ENCODE measurements around the gene PDE1C. TPM values are rescaled to one million over a fixed set of nuclear protein-coding genes. Genes with fewer than 3 reads are reported as not detected.

The PDE1C gene
- total RNA-seq, 1 donor from 2014 or later: 0.26 TPM

- Mint-ChIP-seq H3K27ac (ENCODE audit: unreplicated experiment) (no peak overlapping the region), H3K36me3 (ENCODE audit: low read depth) (peaks cover 3% of the 10 kb centered on the region), H3K4me3 (no peak overlapping the region), H3K27me3 (ENCODE audit: low read depth) (peaks cover 4% of the 10 kb centered on the region), H3K9me3 (peaks cover 8% of the 10 kb centered on the region), H3K4me1 (no peaks in the 10 kb centered on the region)
- DNase-seq (ENCODE audit: low read depth, low spot score): no peak
- TF ChIP-seq CTCF (conservative IDR thresholded peaks at IDR 0.05): no peak
These were observed 95.9 kb downstream of the PDE1C start for GRCh38 chr7:31974351-31974750.

- no peak for DNase-seq (ENCODE audit: low read depth, low spot score)
- TF ChIP-seq CTCF (conservative IDR thresholded peaks at IDR 0.05): no peak
- Mint-ChIP-seq H3K4me1 (no peaks in the 10 kb centered on the region), H3K27ac (ENCODE audit: unreplicated experiment) (no peak overlapping the region), H3K4me3 (no peak overlapping the region), H3K27me3 (ENCODE audit: low read depth) (peaks cover 4% of the 10 kb centered on the region), H3K9me3 (peaks cover 1% of the 10 kb centered on the region), H3K36me3 (ENCODE audit: low read depth) (no peaks in the 10 kb centered on the region)
These were observed 99.0 kb downstream of the PDE1C start for GRCh38 chr7:31971049-31971667.

DNA sequence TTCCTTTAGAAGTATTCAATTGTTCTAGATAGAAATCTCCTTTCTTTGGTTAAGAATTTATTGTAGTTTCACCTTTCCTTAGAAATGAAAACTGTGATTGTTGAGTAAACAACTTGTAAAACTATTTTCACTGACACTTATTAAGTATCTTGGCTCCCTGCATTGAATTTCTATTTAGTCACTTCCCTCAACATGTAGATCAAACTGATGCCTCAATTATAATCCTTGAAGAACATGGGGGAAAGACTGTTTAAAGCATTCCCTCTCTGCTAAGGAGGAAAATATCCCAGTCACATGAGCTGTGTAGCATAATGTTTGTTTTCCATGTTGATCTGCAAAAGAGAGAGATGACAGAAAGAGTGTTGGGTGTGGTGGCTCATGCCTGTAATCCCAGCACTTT lies 99.7 kb downstream of the PDE1C start:
- Mint-ChIP-seq H3K4me1 (no peaks in the 10 kb centered on the region), H3K4me3 (no peak overlapping the region), H3K9me3 (no peaks in the 10 kb centered on the region), H3K27ac (ENCODE audit: unreplicated experiment) (no peak overlapping the region), H3K27me3 (ENCODE audit: low read depth) (peaks cover 4% of the 10 kb centered on the region), H3K36me3 (ENCODE audit: low read depth) (peaks cover under 1% of the 10 kb centered on the region)
- no peak for DNase-seq (ENCODE audit: low read depth, low spot score)
- TF ChIP-seq CTCF (conservative IDR thresholded peaks at IDR 0.05): no peak

GRCh38 chr7:31963569-31964175 lies 106.5 kb downstream of the PDE1C start:
- H3K27ac Mint-ChIP-seq (ENCODE audit: unreplicated experiment): no peak overlapping the region
- no peaks in the 10 kb centered on the region for H3K27me3 Mint-ChIP-seq (ENCODE audit: low read depth)
- TF ChIP-seq CTCF (conservative IDR thresholded peaks at IDR 0.05): no peak
- no peaks in the 10 kb centered on the region for H3K4me1 Mint-ChIP-seq
- no peak for DNase-seq (ENCODE audit: low read depth, low spot score)
- peaks cover 4% of the 10 kb centered on the region for H3K9me3 Mint-ChIP-seq
- no peak overlapping the region for H3K4me3 Mint-ChIP-seq
- H3K36me3 Mint-ChIP-seq (ENCODE audit: low read depth): peaks cover 7% of the 10 kb centered on the region

DNA sequence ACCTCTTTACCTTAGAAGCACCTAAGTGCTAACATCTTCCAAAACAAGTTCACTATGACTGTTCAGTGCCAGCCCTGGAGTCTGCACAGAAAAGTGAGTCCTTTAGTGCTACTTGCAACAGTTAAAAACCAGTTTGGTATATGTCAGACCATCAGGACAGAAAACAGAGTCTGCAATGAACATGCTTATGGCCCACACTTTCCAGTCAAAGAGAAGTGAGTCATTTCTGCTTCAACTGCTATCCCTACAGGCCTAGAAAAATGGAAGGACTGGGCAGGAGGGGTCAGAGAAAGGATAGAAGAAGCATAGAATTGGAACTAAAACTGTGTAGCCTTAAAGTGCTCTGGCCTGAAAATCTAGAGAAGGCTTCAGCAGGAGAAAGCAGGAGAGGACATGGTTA lies 108.0 kb downstream of the PDE1C start:
- Mint-ChIP-seq H3K27me3 (ENCODE audit: low read depth) (no peaks in the 10 kb centered on the region), H3K36me3 (ENCODE audit: low read depth) (peaks cover 7% of the 10 kb centered on the region), H3K4me3 (no peak overlapping the region), H3K9me3 (peaks cover 4% of the 10 kb centered on the region), H3K4me1 (no peaks in the 10 kb centered on the region), H3K27ac (ENCODE audit: unreplicated experiment) (no peak overlapping the region)
- no peak for DNase-seq (ENCODE audit: low read depth, low spot score)
- no peak for TF ChIP-seq CTCF (conservative IDR thresholded peaks at IDR 0.05)
